HepG2 (cell line): Measurements from ENCODE around the gene MYRIP. TPM values are rescaled to one million over a fixed set of nuclear protein-coding genes. Genes with fewer than 3 reads are reported as not detected.

ENCODE experiments used
- GPBP1L1 ChIP-seq: sonication (generic); formaldehyde crosslinking; IDR thresholded peaks from 2 replicates; pipeline ENCODE4 v1.5.0; 2020; ENCODE audit warnings: mild to moderate bottlenecking, missing genetic modification reagents
- SMARCC2 ChIP-seq: fragments of 450-650 bp; IDR thresholded peaks from 2 replicates; pipeline ENCODE4 v1.6.1; 2017; ENCODE audit warnings: antibody characterized with exemption, mild to moderate bottlenecking
- ZBTB39 ChIP-seq: sonication (generic); formaldehyde crosslinking; IDR thresholded peaks from 2 replicates; pipeline ENCODE4 v1.5.0; 2020; ENCODE audit warnings: missing genetic modification reagents
- ZNF101 ChIP-seq: sonication (generic); formaldehyde crosslinking; IDR thresholded peaks from 2 replicates; pipeline ENCODE4 v1.4.0; 2020; ENCODE audit warnings: mild to moderate bottlenecking, low read depth, missing genetic modification reagents, borderline replicate concordance
- ZNF160 ChIP-seq: sonication (generic); formaldehyde crosslinking; IDR thresholded peaks from 2 replicates; pipeline ENCODE4 v1.8.0; 2022; ENCODE audit warnings: mild to moderate bottlenecking, inconsistent platforms, missing genetic modification reagents
- ZNF207 ChIP-seq: fragments of 450-650 bp; IDR thresholded peaks from 2 replicates; pipeline ENCODE4 v1.6.1; 2016; ENCODE audit warnings: antibody characterized with exemption, borderline replicate concordance
- ZNF263 ChIP-seq: sonication (generic); formaldehyde crosslinking; IDR thresholded peaks from 2 replicates; pipeline ENCODE4 v1.4.0; 2020; ENCODE audit warnings: missing genetic modification reagents
- ZNF280D ChIP-seq: sonication (generic); formaldehyde crosslinking; IDR thresholded peaks from 2 replicates; pipeline ENCODE4 v1.5.1; 2020; ENCODE audit warnings: mild to moderate bottlenecking, missing genetic modification reagents
- ZNF441 ChIP-seq: sonication (generic); formaldehyde crosslinking; IDR thresholded peaks from 2 replicates; pipeline ENCODE4 v1.7.0; 2021; ENCODE audit warnings: missing genetic modification reagents, borderline replicate concordance
- ZNF513 ChIP-seq: sonication (generic); formaldehyde crosslinking; conservative IDR thresholded peaks from 2 replicates; pipeline ENCODE4 v1.5.0; 2020; ENCODE audit warnings: missing genetic modification reagents
- ZNF567 ChIP-seq: sonication (generic); formaldehyde crosslinking; IDR thresholded peaks from 2 replicates; pipeline ENCODE4 v1.8.1; 2023; ENCODE audit warnings: mild to moderate bottlenecking, missing genetic modification reagents, borderline replicate concordance
- polyA plus RNA-seq, 8 experiments: library from polyadenylated mRNA; depleted of rRNA in 3 of 8; stranded (reverse) in 7 of 8; unstranded in 1 of 8; fragments of >200 nt; fragmentation: Illumina TruSeq in 4 of 8; extraction: Trizol in 4 of 8; gene quantifications; 2 replicates each; pipeline versions ENCODE4 v1.2.1 to v1.2.3, GENCODE V29; 2011 to 2016; ENCODE audit warnings: low read depth in 4 of 8, missing spikeins in 1 of 8, mixed read lengths in 1 of 8; ENCODE audit not compliant: insufficient read depth in 1 of 8
- total RNA-seq, 5 experiments: library from RNA; depleted of rRNA; stranded (reverse); fragments of >200 nt; fragmentation: Illumina TruSeq; extraction: Trizol; gene quantifications; 2 replicates each; pipeline ENCODE4 v1.2.3, GENCODE V29; 2016; ENCODE audit warnings: low read depth in 1 of 5
- TF ChIP-seq, protein P1 (sequence below): sonication (generic); formaldehyde crosslinking; IDR thresholded peaks from 2 replicates; pipeline ENCODE4 v1.4.0; 2020; ENCODE audit warnings: missing genetic modification reagents, borderline replicate concordance
- TF ChIP-seq, protein P2 (sequence below): sonication (generic); formaldehyde crosslinking; IDR thresholded peaks from 2 replicates; pipeline ENCODE4 v1.4.0; 2020; ENCODE audit warnings: missing genetic modification reagents, mild to moderate bottlenecking, borderline replicate concordance

Gene MYRIP
- total and polyA plus RNA-seq, 2 of the 13 experiments (the other 11 are each of a cell fraction or from before 2014, with no cell fraction given), result 0.64 to 0.84 TPM

DNA sequence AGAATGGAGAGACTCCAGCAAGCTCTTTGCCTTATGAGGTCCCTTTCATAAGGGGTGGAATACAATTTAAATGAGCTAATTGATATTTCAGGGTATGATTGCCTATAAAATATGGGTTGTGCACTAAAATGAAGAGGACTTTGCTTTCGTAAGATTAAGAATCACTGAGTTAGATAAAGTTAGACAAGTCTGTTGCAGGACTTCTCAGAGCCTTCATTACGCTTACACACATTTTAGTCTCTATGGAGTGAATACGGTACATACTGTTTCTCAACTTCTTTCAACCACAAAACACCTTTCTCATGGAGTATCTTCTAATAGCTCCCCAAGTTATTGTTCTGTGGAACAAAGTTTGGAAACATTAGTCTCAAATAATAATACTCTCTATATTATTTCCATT is 17.8 kb upstream of the MYRIP start (continued):
- TF ChIP-seq, protein P1, sequence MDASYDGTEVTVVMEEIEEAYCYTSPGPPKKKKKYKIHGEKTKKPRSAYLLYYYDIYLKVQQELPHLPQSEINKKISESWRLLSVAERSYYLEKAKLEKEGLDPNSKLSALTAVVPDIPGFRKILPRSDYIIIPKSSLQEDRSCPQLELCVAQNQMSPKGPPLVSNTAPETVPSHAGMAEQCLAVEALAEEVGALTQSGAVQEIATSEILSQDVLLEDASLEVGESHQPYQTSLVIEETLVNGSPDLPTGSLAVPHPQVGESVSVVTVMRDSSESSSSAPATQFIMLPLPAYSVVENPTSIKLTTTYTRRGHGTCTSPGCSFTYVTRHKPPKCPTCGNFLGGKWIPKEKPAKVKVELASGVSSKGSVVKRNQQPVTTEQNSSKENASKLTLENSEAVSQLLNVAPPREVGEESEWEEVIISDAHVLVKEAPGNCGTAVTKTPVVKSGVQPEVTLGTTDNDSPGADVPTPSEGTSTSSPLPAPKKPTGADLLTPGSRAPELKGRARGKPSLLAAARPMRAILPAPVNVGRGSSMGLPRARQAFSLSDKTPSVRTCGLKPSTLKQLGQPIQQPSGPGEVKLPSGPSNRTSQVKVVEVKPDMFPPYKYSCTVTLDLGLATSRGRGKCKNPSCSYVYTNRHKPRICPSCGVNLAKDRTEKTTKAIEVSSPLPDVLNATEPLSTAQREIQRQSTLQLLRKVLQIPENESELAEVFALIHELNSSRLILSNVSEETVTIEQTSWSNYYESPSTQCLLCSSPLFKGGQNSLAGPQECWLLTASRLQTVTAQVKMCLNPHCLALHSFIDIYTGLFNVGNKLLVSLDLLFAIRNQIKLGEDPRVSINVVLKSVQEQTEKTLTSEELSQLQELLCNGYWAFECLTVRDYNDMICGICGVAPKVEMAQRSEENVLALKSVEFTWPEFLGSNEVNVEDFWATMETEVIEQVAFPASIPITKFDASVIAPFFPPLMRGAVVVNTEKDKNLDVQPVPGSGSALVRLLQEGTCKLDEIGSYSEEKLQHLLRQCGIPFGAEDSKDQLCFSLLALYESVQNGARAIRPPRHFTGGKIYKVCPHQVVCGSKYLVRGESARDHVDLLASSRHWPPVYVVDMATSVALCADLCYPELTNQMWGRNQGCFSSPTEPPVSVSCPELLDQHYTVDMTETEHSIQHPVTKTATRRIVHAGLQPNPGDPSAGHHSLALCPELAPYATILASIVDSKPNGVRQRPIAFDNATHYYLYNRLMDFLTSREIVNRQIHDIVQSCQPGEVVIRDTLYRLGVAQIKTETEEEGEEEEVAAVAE (CRISPR knock-in tag), result no peak
- TF ChIP-seq ZNF207 (no peak), ZNF101 (no peak), ZNF280D (no peak), GPBP1L1 (CRISPR knock-in tag) (no peak), ZNF263 (CRISPR knock-in tag) (no peak), ZNF513 (CRISPR knock-in tag) (no peak), ZNF441 (CRISPR knock-in tag) (no peak), ZBTB39 (no peak), SMARCC2 (no peak), ZNF567 (no peak), ZNF160 (no peak)
- TF ChIP-seq, protein P2, sequence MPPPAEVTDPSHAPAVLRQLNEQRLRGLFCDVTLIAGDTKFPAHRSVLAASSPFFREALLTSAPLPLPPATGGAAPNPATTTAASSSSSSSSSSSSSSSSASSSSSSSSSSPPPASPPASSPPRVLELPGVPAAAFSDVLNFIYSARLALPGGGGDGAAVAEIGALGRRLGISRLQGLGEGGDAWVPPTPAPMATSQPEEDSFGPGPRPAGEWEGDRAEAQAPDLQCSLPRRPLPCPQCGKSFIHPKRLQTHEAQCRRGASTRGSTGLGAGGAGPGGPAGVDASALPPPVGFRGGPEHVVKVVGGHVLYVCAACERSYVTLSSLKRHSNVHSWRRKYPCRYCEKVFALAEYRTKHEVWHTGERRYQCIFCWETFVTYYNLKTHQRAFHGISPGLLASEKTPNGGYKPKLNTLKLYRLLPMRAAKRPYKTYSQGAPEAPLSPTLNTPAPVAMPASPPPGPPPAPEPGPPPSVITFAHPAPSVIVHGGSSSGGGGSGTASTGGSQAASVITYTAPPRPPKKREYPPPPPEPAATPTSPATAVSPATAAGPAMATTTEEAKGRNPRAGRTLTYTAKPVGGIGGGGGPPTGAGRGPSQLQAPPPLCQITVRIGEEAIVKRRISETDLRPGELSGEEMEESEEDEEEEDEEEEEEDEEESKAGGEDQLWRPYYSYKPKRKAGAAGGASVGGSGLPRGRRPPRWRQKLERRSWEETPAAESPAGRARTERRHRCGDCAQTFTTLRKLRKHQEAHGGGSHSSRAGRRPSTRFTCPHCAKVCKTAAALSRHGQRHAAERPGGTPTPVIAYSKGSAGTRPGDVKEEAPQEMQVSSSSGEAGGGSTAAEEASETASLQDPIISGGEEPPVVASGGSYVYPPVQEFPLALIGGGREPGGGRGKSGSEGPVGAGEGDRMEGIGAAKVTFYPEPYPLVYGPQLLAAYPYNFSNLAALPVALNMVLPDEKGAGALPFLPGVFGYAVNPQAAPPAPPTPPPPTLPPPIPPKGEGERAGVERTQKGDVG (CRISPR knock-in tag), result no peak
